BE2C (cell line): ENCODE measurements around the gene CDK16.
"Not testable (repeated sequence)": the region's sequence is repeated elsewhere in the genome, so short reads cannot be mapped to it uniquely, and the experiment has no call there.

ENCODE experiments used
- DNase-seq: peaks from one replicate; pipeline ENCODE4 v3.0.0-alpha.2; 2020
- H3K27me3 ChIP-seq: fragments of 250-450 bp; sonication (Bioruptor Pico); 2 replicates; pipeline ENCODE4 v1.5.1; 2020; ENCODE audit warnings: mild to moderate bottlenecking
- H3K36me3 ChIP-seq: fragments of 250-450 bp; sonication (Bioruptor Pico); 2 replicates; pipeline ENCODE4 v1.5.1; 2020; ENCODE audit warnings: mild to moderate bottlenecking
- H3K4me1 ChIP-seq: fragments of 250-450 bp; sonication (Bioruptor Pico); 2 replicates; pipeline ENCODE4 v1.5.1; 2020
- H3K4me3 ChIP-seq: 2 replicates; pipeline ENCODE4 v1.5.1; 2011; ENCODE audit warnings: low read depth, low read length
- H3K9me3 ChIP-seq: fragments of 250-450 bp; sonication (Bioruptor Pico); 2 replicates; pipeline ENCODE4 v1.5.1; 2020
- CTCF ChIP-seq: IDR thresholded peaks from 2 replicates; pipeline ENCODE4 v1.5.1; 2012; ENCODE audit warnings: mild to moderate bottlenecking, low read depth, low read length

The CDK16 gene

GRCh38 chrX:47244676-47245075 lies 26.2 kb downstream of the CDK16 start:
- Histone ChIP-seq H3K9me3 (no peaks in the 10 kb centered on the region), H3K4me3 (no peak overlapping the region), H3K27me3 (no peaks in the 10 kb centered on the region), H3K4me1 (no peaks in the 10 kb centered on the region), H3K36me3 (no peaks in the 10 kb centered on the region; the same call in 1 of the 2 replicates)
- no peak for DNase-seq
- TF ChIP-seq CTCF, result no peak

GRCh38 chrX:47245156-47245555 lies 26.7 kb downstream of the CDK16 start:
- no peaks in the 10 kb centered on the region; the same call in 1 of the 2 replicates for H3K36me3 ChIP-seq
- no peaks in the 10 kb centered on the region for H3K27me3 ChIP-seq
- H3K4me3 ChIP-seq, result no peak overlapping the region
- no peak for DNase-seq
- no peaks in the 10 kb centered on the region for H3K4me1 ChIP-seq
- TF ChIP-seq CTCF, result no peak
- no peaks in the 10 kb centered on the region for H3K9me3 ChIP-seq

- Histone ChIP-seq H3K9me3 (no peaks in the 10 kb centered on the region), H3K27me3 (no peaks in the 10 kb centered on the region), H3K4me1 (no peaks in the 10 kb centered on the region), H3K36me3 (no peaks in the 10 kb centered on the region; the same call in 1 of the 2 replicates), H3K4me3 (no peak overlapping the region)
- no peak for TF ChIP-seq CTCF
- no peak for DNase-seq
These were observed 28.9 kb downstream of the CDK16 start for GRCh38 chrX:47247206-47247998.

GRCh38 chrX:47247999-47248320 lies 29.5 kb downstream of the CDK16 start:
- no peaks in the 10 kb centered on the region for H3K9me3 ChIP-seq
- H3K4me3 ChIP-seq, result no peak overlapping the region
- TF ChIP-seq CTCF, result no peak
- no peaks in the 10 kb centered on the region for H3K4me1 ChIP-seq
- no peaks in the 10 kb centered on the region for H3K27me3 ChIP-seq
- no peaks in the 10 kb centered on the region; the same call in 1 of the 2 replicates for H3K36me3 ChIP-seq
- no peak for DNase-seq

- Histone ChIP-seq H3K4me3 (no peak overlapping the region), H3K4me1 (no peaks in the 10 kb centered on the region), H3K36me3 (no peaks in the 10 kb centered on the region; the same call in 1 of the 2 replicates), H3K9me3 (no peaks in the 10 kb centered on the region), H3K27me3 (no peaks in the 10 kb centered on the region)
- DNase-seq, result no peak
- no peak for TF ChIP-seq CTCF
These were observed 30.1 kb downstream of the CDK16 start for GRCh38 chrX:47248576-47248975.

- no peaks in the 10 kb centered on the region for H3K27me3 ChIP-seq
- no peak overlapping the region for H3K4me3 ChIP-seq
- DNase-seq, result no peak
- H3K9me3 ChIP-seq, result no peaks in the 10 kb centered on the region
- no peaks in the 10 kb centered on the region for H3K4me1 ChIP-seq
- no peaks in the 10 kb centered on the region; the same call in 1 of the 2 replicates for H3K36me3 ChIP-seq
- TF ChIP-seq CTCF, result no peak
These were observed 31.5 kb downstream of the CDK16 start for GRCh38 chrX:47250017-47250347.

- not testable (repeated sequence) for H3K4me3 ChIP-seq, DNase-seq, H3K4me1 ChIP-seq, H3K27me3 ChIP-seq, H3K36me3 ChIP-seq, H3K9me3 ChIP-seq
These were observed 39.1 kb downstream of the CDK16 start for GRCh38 chrX:47257620-47258019.
